Caco-2 (cell line): ENCODE results near the gene S1PR1. TPM values are rescaled to one million over a fixed set of nuclear protein-coding genes. Genes with fewer than 3 reads are reported as not detected.

Source experiments
- BruUV-seq: library from RNA; stranded (reverse); fragments of 400-500 nt; replicated peaks from 2 replicates; lab custom pipeline; 2021; lab: Mats Ljungman, UMichigan
- CTCF ChIA-PET: fragments of 300-600 bp; sonication (Branson Sonifier 250); formaldehyde crosslinking; loops from one replicate; lab custom pipeline; 2022; ENCODE audit warnings: antibody characterized with exemption; lab: Charles Lee
- POLR2A ChIA-PET: fragments of 300-600 bp; sonication (Branson Sonifier 250); formaldehyde crosslinking; loops from one replicate; lab custom pipeline; 2022; ENCODE audit warnings: antibody characterized with exemption; lab: Charles Lee
- DNase-seq, 2 experiments: peaks; one replicate each; pipeline versions ENCODE4 v3.0.0 to v3.0.0-alpha.2; 2020 to 2022
- H3K27me3 ChIP-seq: replicated peaks from 2 replicates; pipeline ENCODE4 v1.6.0; 2011; ENCODE audit warnings: low read length; ENCODE audit not compliant: control insufficient read depth, insufficient read depth
- H3K36me3 ChIP-seq: 2 replicates; pipeline ENCODE4 v1.5.1; 2011; ENCODE audit warnings: low read length; ENCODE audit not compliant: control insufficient read depth, insufficient read depth
- H3K4me1 ChIP-seq: fragments of 250-450 bp; sonication (Bioruptor Pico); 2 replicates; pipeline ENCODE4 v1.5.1; 2020; ENCODE audit warnings: mild to moderate bottlenecking
- H3K4me3 ChIP-seq: 2 replicates; pipeline ENCODE4 v1.5.1; 2011; ENCODE audit warnings: low read depth, mild to moderate bottlenecking, control low read depth, low read length
- H3K9me3 ChIP-seq: fragments of 250-450 bp; sonication (Bioruptor Pico); 2 replicates; pipeline ENCODE4 v1.5.1; 2020; ENCODE audit warnings: mild to moderate bottlenecking, moderate library complexity
- H3K27ac Mint-ChIP-seq: one replicate; pipeline ENCODE4 v1.8.0; 2022; ENCODE audit warnings: mixed read lengths; ENCODE audit not compliant: unreplicated experiment
- H3K27me3 Mint-ChIP-seq: one replicate; pipeline ENCODE4 v1.8.0; 2022; ENCODE audit warnings: mixed read lengths; ENCODE audit not compliant: insufficient read depth, unreplicated experiment
- H3K36me3 Mint-ChIP-seq: one replicate; pipeline ENCODE4 v1.8.0; 2022; ENCODE audit warnings: mild to moderate bottlenecking, mixed read lengths; ENCODE audit not compliant: insufficient read depth, unreplicated experiment
- H3K4me1 Mint-ChIP-seq: one replicate; pipeline ENCODE4 v1.8.0; 2022; ENCODE audit warnings: low read depth, mixed read lengths; ENCODE audit not compliant: unreplicated experiment
- H3K4me3 Mint-ChIP-seq: one replicate; pipeline ENCODE4 v1.8.0; 2022; ENCODE audit warnings: mild to moderate bottlenecking, moderate library complexity, mixed read lengths; ENCODE audit not compliant: unreplicated experiment
- H3K9me3 Mint-ChIP-seq: one replicate; pipeline ENCODE4 v1.8.0; 2022; ENCODE audit warnings: mixed read lengths; ENCODE audit not compliant: unreplicated experiment
- intact Hi-C: fragments of 100-400 bp; cut with micrococcal nuclease; formaldehyde crosslinking; loops from one replicate; pipeline ENCODE4 v1.10.0; 2022; ENCODE audit not compliant: unreplicated experiment
- total RNA-seq: library from RNA; stranded (reverse); gene quantifications from 2 replicates; pipeline ENCODE4 v1.2.3, GENCODE V29; 2022
- TF ChIP-seq, protein P1 (sequence below), 2 experiments: fragments of 200-600 bp in 1 of 2; IDR thresholded peaks; 1 replicate in 1 of 2; 2 replicates in 1 of 2; pipeline versions ENCODE4 v1.5.1 to v1.8.0; 2011 to 2022; ENCODE audit warnings: antibody characterized with exemption in 1 of 2, control low read depth in 1 of 2, inconsistent platforms in 1 of 2, low read depth in 1 of 2, low read length in 1 of 2, mild to moderate bottlenecking in 1 of 2, moderate library complexity in 1 of 2; ENCODE audit not compliant: insufficient read depth in 1 of 2, severe bottlenecking in 1 of 2, unreplicated experiment in 1 of 2

Gene S1PR1
- total RNA-seq, 1 experiment from 2014 or later = not detected

DNA sequence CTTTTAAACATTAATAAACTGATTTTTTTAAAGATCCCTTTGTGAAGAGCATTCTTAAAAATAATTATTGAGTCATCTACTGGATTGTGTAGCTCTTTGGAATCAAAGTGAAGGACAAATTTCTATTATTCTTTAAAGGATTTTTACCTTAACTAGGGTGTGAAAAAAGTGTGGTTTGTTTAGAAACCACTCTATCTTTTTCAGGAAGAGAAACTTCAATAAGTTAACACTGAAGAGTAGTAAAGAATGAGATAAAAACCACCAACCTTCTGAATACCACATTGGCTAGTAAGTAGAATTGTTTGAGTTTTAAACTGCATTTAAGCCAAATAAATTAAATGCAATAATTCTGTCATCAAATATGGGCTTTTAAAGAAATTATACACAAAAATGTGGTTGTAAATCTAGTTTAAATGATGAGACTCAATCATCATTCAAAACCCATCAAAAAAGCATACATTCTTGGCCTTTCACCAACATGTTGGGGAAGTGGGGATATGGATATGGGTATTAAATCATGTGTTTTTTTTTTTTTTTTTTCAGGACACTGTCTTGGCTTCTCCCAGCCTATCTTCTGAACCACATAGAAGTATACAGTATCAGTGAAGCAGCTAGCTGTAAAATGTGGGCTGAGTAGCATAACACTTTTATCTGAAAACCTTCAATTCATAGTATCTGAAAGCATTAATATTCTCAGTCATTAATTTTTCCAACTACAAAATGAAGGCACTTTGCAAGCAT is 4.8 kb downstream of the S1PR1 start:
- no peaks in the 10 kb centered on the region for H3K36me3 ChIP-seq
- H3K9me3 ChIP-seq = no peaks in the 10 kb centered on the region
- POLR2A ChIA-PET = no interaction called here
- no peak for DNase-seq
- no peaks in the 10 kb centered on the region; the same call in 1 of the 2 replicates for H3K27me3 ChIP-seq
- TF ChIP-seq, protein P1, sequence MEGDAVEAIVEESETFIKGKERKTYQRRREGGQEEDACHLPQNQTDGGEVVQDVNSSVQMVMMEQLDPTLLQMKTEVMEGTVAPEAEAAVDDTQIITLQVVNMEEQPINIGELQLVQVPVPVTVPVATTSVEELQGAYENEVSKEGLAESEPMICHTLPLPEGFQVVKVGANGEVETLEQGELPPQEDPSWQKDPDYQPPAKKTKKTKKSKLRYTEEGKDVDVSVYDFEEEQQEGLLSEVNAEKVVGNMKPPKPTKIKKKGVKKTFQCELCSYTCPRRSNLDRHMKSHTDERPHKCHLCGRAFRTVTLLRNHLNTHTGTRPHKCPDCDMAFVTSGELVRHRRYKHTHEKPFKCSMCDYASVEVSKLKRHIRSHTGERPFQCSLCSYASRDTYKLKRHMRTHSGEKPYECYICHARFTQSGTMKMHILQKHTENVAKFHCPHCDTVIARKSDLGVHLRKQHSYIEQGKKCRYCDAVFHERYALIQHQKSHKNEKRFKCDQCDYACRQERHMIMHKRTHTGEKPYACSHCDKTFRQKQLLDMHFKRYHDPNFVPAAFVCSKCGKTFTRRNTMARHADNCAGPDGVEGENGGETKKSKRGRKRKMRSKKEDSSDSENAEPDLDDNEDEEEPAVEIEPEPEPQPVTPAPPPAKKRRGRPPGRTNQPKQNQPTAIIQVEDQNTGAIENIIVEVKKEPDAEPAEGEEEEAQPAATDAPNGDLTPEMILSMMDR (IDR thresholded peaks at IDR 0.05; ENCODE audit: insufficient read depth in 1 of 2, low read depth in 1 of 2, low read length in 1 of 2, severe bottlenecking in 1 of 2, unreplicated experiment in 1 of 2) = no peak
- no TSS peak for BruUV-seq
- no peak overlapping the region for H3K4me3 ChIP-seq
- no peaks in the 10 kb centered on the region for H3K9me3 Mint-ChIP-seq
- no peaks in the 10 kb centered on the region for H3K36me3 Mint-ChIP-seq
- intact Hi-C loops = no loop called here
- H3K4me1 Mint-ChIP-seq = peaks cover 12% of the 10 kb centered on the region
- peaks cover 17% of the 10 kb centered on the region for H3K27me3 Mint-ChIP-seq
- 0 out of 2 replicates have a peak, but pooled peaks cover 5% of the 10 kb centered on the region for H3K4me1 ChIP-seq
- H3K27ac Mint-ChIP-seq = no peak overlapping the region
- CTCF ChIA-PET = no interaction called here
- H3K4me3 Mint-ChIP-seq = no peak overlapping the region

DNA sequence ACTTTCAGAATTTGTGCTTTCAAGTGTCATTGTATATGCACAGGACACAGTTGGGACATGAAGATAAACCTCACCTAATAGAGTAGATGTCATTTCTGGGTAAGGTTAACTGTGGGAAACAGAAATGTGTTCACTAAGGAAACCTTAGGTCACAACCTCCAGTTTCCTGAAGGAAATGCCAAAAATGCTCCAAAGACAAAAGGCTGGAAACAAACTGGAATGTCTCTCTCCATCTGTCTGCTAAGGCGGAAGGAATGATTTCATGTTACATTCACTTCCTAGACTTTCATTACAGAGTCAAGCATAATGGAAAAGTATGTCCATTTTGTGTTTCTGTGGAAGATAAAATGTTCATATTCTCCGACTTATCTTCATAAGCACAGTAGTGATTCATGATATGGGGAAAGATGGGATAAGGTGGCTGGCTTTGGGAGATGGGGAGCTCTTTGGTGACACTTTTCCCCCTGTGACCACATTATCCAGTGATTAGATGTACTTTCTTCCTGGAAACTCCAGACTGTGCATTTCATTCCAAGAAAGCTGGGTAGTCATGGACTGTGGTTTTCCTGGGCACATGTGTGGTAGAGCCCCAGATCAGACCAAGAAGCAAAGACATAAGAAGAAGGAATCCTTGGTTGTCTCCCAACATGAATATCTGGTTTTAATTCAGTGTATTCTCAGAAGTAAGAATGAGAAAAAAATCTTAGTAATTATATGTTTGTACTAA is 5.7 kb downstream of the S1PR1 start:
- Mint-ChIP-seq H3K9me3 (no peaks in the 10 kb centered on the region), H3K36me3 (no peaks in the 10 kb centered on the region), H3K27ac (no peak overlapping the region), H3K27me3 (peaks cover 11% of the 10 kb centered on the region), H3K4me3 (no peak overlapping the region), H3K4me1 (peaks cover 6% of the 10 kb centered on the region)
- Histone ChIP-seq H3K9me3 (no peaks in the 10 kb centered on the region), H3K27me3 (no peaks in the 10 kb centered on the region), H3K36me3 (no peaks in the 10 kb centered on the region), H3K4me3 (no peak overlapping the region), H3K4me1 (0 out of 2 replicates have a peak, but pooled peaks cover under 1% of the 10 kb centered on the region)
- POLR2A ChIA-PET = no interaction called here
- TF ChIP-seq, protein P1 (IDR thresholded peaks at IDR 0.05; ENCODE audit: insufficient read depth in 1 of 2, low read depth in 1 of 2, low read length in 1 of 2, severe bottlenecking in 1 of 2, unreplicated experiment in 1 of 2) = no peak
- BruUV-seq = no TSS peak
- DNase-seq = no peak
- intact Hi-C loops = no loop called here
- CTCF ChIA-PET = no interaction called here

DNA sequence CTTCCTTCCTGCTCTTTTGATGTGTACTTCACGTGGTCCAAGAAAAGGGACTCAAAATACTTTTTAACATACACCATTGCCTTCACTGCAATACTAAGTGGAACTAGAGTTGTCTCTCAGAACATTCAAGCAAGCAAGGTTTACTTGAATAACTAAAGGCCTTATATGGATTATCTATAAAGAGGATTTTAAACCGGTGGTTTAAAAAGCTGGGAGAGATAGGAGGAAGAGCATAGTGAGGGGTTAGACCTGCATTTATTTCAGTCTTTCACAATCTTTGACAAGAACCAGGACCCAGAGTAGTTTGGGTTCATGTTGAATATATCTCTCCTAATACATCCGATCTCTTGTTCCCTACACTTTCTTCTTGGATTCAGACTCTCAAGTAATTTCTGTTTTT is 6.9 kb downstream of the S1PR1 start:
- CTCF ChIA-PET = no interaction called here
- intact Hi-C loops = no loop called here
- Mint-ChIP-seq H3K36me3 (no peaks in the 10 kb centered on the region), H3K4me3 (no peak overlapping the region), H3K27me3 (peaks cover 9% of the 10 kb centered on the region), H3K27ac (no peak overlapping the region), H3K4me1 (peaks cover 1% of the 10 kb centered on the region), H3K9me3 (no peaks in the 10 kb centered on the region)
- Histone ChIP-seq H3K9me3 (no peaks in the 10 kb centered on the region), H3K36me3 (no peaks in the 10 kb centered on the region), H3K4me3 (no peak overlapping the region), H3K27me3 (no peaks in the 10 kb centered on the region), H3K4me1 (no peaks in the 10 kb centered on the region)
- no TSS peak for BruUV-seq
- POLR2A ChIA-PET = no interaction called here
- DNase-seq = no peak
- TF ChIP-seq, protein P1 (IDR thresholded peaks at IDR 0.05; ENCODE audit: insufficient read depth in 1 of 2, low read depth in 1 of 2, low read length in 1 of 2, severe bottlenecking in 1 of 2, unreplicated experiment in 1 of 2) = no peak
